Endothelial cell of umbilical vein (primary cell): Measurements from ENCODE around the gene WDR86. TPM values are rescaled to one million over a fixed set of nuclear protein-coding genes. Genes with fewer than 3 reads are reported as not detected.

Experiments
- BruUV-seq: library from RNA; stranded (reverse); fragments of 400-500 nt; replicated peaks from 2 replicates; lab custom pipeline; 2021; lab: Mats Ljungman, UMichigan
- CTCF ChIA-PET: fragments of 300-600, 350-600 bp; sonication (Branson Sonifier 250); formaldehyde crosslinking; loops from one replicate; lab custom pipeline; 2021; ENCODE audit warnings: antibody characterized with exemption, inconsistent platforms; lab: Charles Lee
- POLR2A ChIA-PET: fragments of 300-600, 350-600 bp; sonication (Branson Sonifier 250); formaldehyde crosslinking; loops from one replicate; lab custom pipeline; 2021; ENCODE audit warnings: antibody characterized with exemption, inconsistent platforms; lab: Charles Lee
- DNase-seq: peaks from one replicate; pipeline ENCODE4 v3.0.0-alpha.2; 2011; ENCODE audit warnings: low read depth, low spot score
- FAIRE-seq: peaks from 2 replicates; lab custom pipeline; 2011; peaks lifted over from hg19 to GRCh38; lab: Jason Lieb, UNC
- H2AFZ ChIP-seq: 2 replicates; pipeline ENCODE4 v1.6.0; 2012; ENCODE audit warnings: low read depth, low read length, control low read depth, inconsistent platforms
- H3K27ac ChIP-seq: 2 replicates; pipeline ENCODE4 v1.5.1; 2011; ENCODE audit warnings: low read depth, mild to moderate bottlenecking, control low read depth, low read length, moderate library complexity; ENCODE audit not compliant: insufficient read depth
- H3K27me3 ChIP-seq, 2 experiments: 2 replicates each; pipeline versions ENCODE4 v1.6.0 to v1.6.1; 2011; ENCODE audit warnings: low read length in 2 of 2, mixed read lengths in 1 of 2; ENCODE audit not compliant: control insufficient read depth in 2 of 2, insufficient read depth in 2 of 2
- H3K36me3 ChIP-seq, 2 experiments: 2 replicates in 1 of 2; 3 replicates in 1 of 2; pipeline ENCODE4 v1.5.1; 2011; ENCODE audit warnings: low read length in 2 of 2, mild to moderate bottlenecking in 1 of 2, moderate library complexity in 1 of 2; ENCODE audit not compliant: control insufficient read depth in 2 of 2, insufficient read depth in 2 of 2; ENCODE audit errors: extremely low read depth in 1 of 2
- H3K4me1 ChIP-seq: 3 replicates; pipeline ENCODE4 v1.5.1; 2011; ENCODE audit warnings: mild to moderate bottlenecking, low read length; ENCODE audit not compliant: control insufficient read depth, insufficient read depth; ENCODE audit errors: extremely low read depth
- H3K4me2 ChIP-seq: 2 replicates; pipeline ENCODE4 v1.6.1; 2011; ENCODE audit warnings: low read length, control low read depth, mixed read lengths; ENCODE audit not compliant: insufficient read depth
- H3K4me3 ChIP-seq, 3 experiments: fragments of 200-600 bp in 1 of 3; sonication (generic), shearing (Covaris generic) in 1 of 3; replicated peaks in 1 of 3; 2 replicates each; pipeline ENCODE4 v1.5.1; 2011 to 2016; ENCODE audit warnings: control low read depth in 3 of 3, low read length in 3 of 3, mild to moderate bottlenecking in 2 of 3, inconsistent platforms in 1 of 3, low read depth in 1 of 3, moderate library complexity in 1 of 3; ENCODE audit not compliant: insufficient read depth in 1 of 3
- H3K79me2 ChIP-seq: 2 replicates; pipeline ENCODE4 v1.6.0; 2012; ENCODE audit warnings: low read length, inconsistent platforms; ENCODE audit not compliant: control insufficient read depth, insufficient read depth
- H3K9ac ChIP-seq: replicated peaks from 2 replicates; pipeline ENCODE3; 2011; ENCODE audit warnings: low read length, control low read depth; ENCODE audit not compliant: insufficient read depth; ENCODE audit errors: extremely low read depth
- H3K9me1 ChIP-seq: replicated peaks from 3 replicates; pipeline ENCODE4 v1.6.0; 2011; ENCODE audit warnings: mild to moderate bottlenecking, low read length; ENCODE audit not compliant: control insufficient read depth, insufficient read depth; ENCODE audit errors: extremely low read depth
- H3K9me3 ChIP-seq: replicated peaks from 2 replicates; pipeline ENCODE4 v1.5.1; 2012; ENCODE audit warnings: low read length, inconsistent platforms; ENCODE audit not compliant: control insufficient read depth, insufficient read depth
- H4K20me1 ChIP-seq: replicated peaks from 2 replicates; pipeline ENCODE3; 2011; ENCODE audit warnings: mild to moderate bottlenecking, low read length; ENCODE audit not compliant: control insufficient read depth, insufficient read depth; ENCODE audit errors: extremely low read depth
- EZH2 ChIP-seq: IDR thresholded peaks from 2 replicates; pipeline ENCODE4 v1.6.1; 2012; ENCODE audit warnings: borderline replicate concordance, low read depth, mild to moderate bottlenecking, moderate library complexity, low read length, inconsistent platforms; ENCODE audit not compliant: severe bottlenecking
- FOS ChIP-seq: IDR thresholded peaks from 2 replicates; pipeline ENCODE4 v1.6.1; 2011; ENCODE audit warnings: mild to moderate bottlenecking, low read length, moderate library complexity, borderline replicate concordance; ENCODE audit not compliant: insufficient read depth
- GATA2 ChIP-seq: IDR thresholded peaks from 2 replicates; pipeline ENCODE4 v1.7.0; 2011; ENCODE audit warnings: low read depth, mild to moderate bottlenecking, moderate library complexity, mixed read lengths, low read length; ENCODE audit not compliant: insufficient read length, insufficient read depth
- JUN ChIP-seq: IDR thresholded peaks from 2 replicates; pipeline ENCODE4 v1.6.1; 2011; ENCODE audit warnings: borderline replicate concordance, low read depth; ENCODE audit not compliant: insufficient read length, insufficient read depth
- MYC ChIP-seq: IDR thresholded peaks from one replicate; pipeline ENCODE4 v1.6.1; 2011; ENCODE audit warnings: mild to moderate bottlenecking, low read depth, low read length
- POLR2A ChIP-seq: IDR thresholded peaks from 2 replicates; pipeline ENCODE4 v1.6.1; 2012; ENCODE audit warnings: low read depth, mild to moderate bottlenecking, control low read depth, low read length
- POLR2AphosphoS5 ChIP-seq: IDR thresholded peaks from 2 replicates; pipeline ENCODE4 v1.6.1; 2012; ENCODE audit warnings: low read depth, mild to moderate bottlenecking, control low read depth, low read length, moderate library complexity; ENCODE audit not compliant: insufficient read depth
- dilution Hi-C: fragments of 300-500 bp; cut with MboI; formaldehyde crosslinking; loops from one replicate; pipeline ENCODE4 v1.15.0; 2019; ENCODE audit warnings: low sequenced_read_pairs; ENCODE audit not compliant: extremely low pct_ligation_motif_present
- intact Hi-C: fragments of 100-400 bp; cut with micrococcal nuclease; formaldehyde crosslinking; loops from one replicate; pipeline ENCODE4 v1.10.0; 2022
- polyA plus RNA-seq, 4 experiments: library from polyadenylated mRNA; depleted of rRNA in 3 of 4; stranded (reverse) in 3 of 4; unstranded in 1 of 4; fragments of >200 nt; gene quantifications; 2 replicates each; pipeline versions ENCODE4 v1.2.1 to v1.2.3, GENCODE V29; 2011 to 2012; ENCODE audit warnings: missing spikeins in 1 of 4
- total RNA-seq: library from RNA; stranded (reverse); gene quantifications from 2 replicates; pipeline ENCODE4 v1.2.3, GENCODE V29; 2021
- TF ChIP-seq, protein P1 (sequence below), 2 donors: IDR thresholded peaks; 1 replicate in 1 of 2; 2 replicates in 1 of 2; pipeline ENCODE4 v1.5.1; 2011; ENCODE audit warnings: low read length in 2 of 2, mild to moderate bottlenecking in 2 of 2, moderate library complexity in 2 of 2, control low read depth in 1 of 2, inconsistent platforms in 1 of 2, low read depth in 1 of 2; ENCODE audit not compliant: insufficient read depth in 1 of 2; ENCODE audit errors: extremely low read depth in 1 of 2
- TF ChIP-seq, protein P2 (sequence below): IDR thresholded peaks from 2 replicates; pipeline ENCODE4 v1.6.1; 2011; ENCODE audit not compliant: insufficient read depth, insufficient read length

Gene WDR86
- total and polyA plus RNA-seq, 2 donors (not counting 3 experiments of a cell fraction or from before 2014, with no cell fraction given) = not detected

GRCh38 chr7:151423226-151423625 is 13.4 kb upstream of the WDR86 start:
- no peak for FAIRE-seq
- dilution Hi-C loops = no loop called here
- CTCF ChIA-PET = interaction anchor here (1.2 kb wide), 1 partner anchor 25 kb away, joined by 5 read pairs; no protein-coding TSS in a partner anchor

More at GRCh38 chr7:151423226-151423625, 13.4 kb upstream of the WDR86 start:
- DNase-seq = no peak
- TF ChIP-seq FOS = no peak
- TF ChIP-seq EZH2 = no peak
- no peak for TF ChIP-seq POLR2AphosphoS5
- TF ChIP-seq, protein P1, sequence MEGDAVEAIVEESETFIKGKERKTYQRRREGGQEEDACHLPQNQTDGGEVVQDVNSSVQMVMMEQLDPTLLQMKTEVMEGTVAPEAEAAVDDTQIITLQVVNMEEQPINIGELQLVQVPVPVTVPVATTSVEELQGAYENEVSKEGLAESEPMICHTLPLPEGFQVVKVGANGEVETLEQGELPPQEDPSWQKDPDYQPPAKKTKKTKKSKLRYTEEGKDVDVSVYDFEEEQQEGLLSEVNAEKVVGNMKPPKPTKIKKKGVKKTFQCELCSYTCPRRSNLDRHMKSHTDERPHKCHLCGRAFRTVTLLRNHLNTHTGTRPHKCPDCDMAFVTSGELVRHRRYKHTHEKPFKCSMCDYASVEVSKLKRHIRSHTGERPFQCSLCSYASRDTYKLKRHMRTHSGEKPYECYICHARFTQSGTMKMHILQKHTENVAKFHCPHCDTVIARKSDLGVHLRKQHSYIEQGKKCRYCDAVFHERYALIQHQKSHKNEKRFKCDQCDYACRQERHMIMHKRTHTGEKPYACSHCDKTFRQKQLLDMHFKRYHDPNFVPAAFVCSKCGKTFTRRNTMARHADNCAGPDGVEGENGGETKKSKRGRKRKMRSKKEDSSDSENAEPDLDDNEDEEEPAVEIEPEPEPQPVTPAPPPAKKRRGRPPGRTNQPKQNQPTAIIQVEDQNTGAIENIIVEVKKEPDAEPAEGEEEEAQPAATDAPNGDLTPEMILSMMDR (IDR thresholded peaks at IDR 0.05; ENCODE audit: extremely low read depth in 1 of 2, insufficient read depth in 1 of 2, low read depth in 1 of 2, low read length in 2 of 2) = no peak
- TF ChIP-seq GATA2 = no peak
- TF ChIP-seq JUN = no peak
- TF ChIP-seq POLR2A = no peak
- no peak for TF ChIP-seq MYC
- TF ChIP-seq, protein P2, sequence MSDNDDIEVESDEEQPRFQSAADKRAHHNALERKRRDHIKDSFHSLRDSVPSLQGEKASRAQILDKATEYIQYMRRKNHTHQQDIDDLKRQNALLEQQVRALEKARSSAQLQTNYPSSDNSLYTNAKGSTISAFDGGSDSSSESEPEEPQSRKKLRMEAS = no peak
- no peak overlapping the region for H3K4me3 ChIP-seq
- BruUV-seq = no TSS peak
- no peaks in the 10 kb centered on the region for H4K20me1 ChIP-seq
- no peak overlapping the region for H3K4me2 ChIP-seq
- H3K79me2 ChIP-seq = no peaks in the 10 kb centered on the region
- H3K9me3 ChIP-seq = no peaks in the 10 kb centered on the region
- H3K27ac ChIP-seq = no peak overlapping the region
- H2AFZ ChIP-seq = no peak overlapping the region
- intact Hi-C loops = no loop called here
- H3K36me3 ChIP-seq = no peaks in the 10 kb centered on the region
- H3K9ac ChIP-seq = no peak overlapping the region
- H3K27me3 ChIP-seq = peaks cover 4 to 6% of the 10 kb centered on the region in 2 experiments
- no peaks in the 10 kb centered on the region for H3K9me1 ChIP-seq
- POLR2A ChIA-PET = no interaction called here
- no peaks in the 10 kb centered on the region for H3K4me1 ChIP-seq
